OCI-LY1 (cell line): ENCODE results near the gene MAST3.

Experiments used
- CTCF ChIP-seq: fragments of 200-600 bp; sonication (generic), shearing (Covaris generic); IDR thresholded peaks from 2 replicates; pipeline ENCODE4 v1.5.1; 2017; ENCODE audit warnings: mild to moderate bottlenecking, antibody characterized with exemption, low read length, moderate library complexity, mixed read lengths
- EZH2 ChIP-seq: fragments of 200-600 bp; sonication (generic), shearing (Covaris generic); IDR thresholded peaks from 2 replicates; pipeline ENCODE4 v1.8.0; 2017; ENCODE audit warnings: borderline replicate concordance, mixed run types, mild to moderate bottlenecking, antibody characterized with exemption, low read length, moderate library complexity, mixed read lengths

GRCh38 chr19:18117692-18118378 is 20.3 kb downstream of the MAST3 start:
- TF ChIP-seq CTCF = no peak
- no peak for TF ChIP-seq EZH2
